Measurements from ENCODE around the gene NMRK2.
"Not testable (repeated sequence)": the region's sequence is repeated elsewhere in the genome, so short reads cannot be mapped to it uniquely, and the experiment has no call there.

Gene NMRK2

GRCh38 chr19:3932931-3933810, at the start of gene NMRK2:
Gene NMRK2 (plus strand): TSS chr19:3933069. CDS start chr19:3933672, 603 bp downstream.
- no peak for DNase-seq

GRCh38 chr19:3890591-3890990, 42.3 kb upstream of the NMRK2 start:
- DNase-seq: no peak

- no peak for DNase-seq
Measured at GRCh38 chr19:3893509-3894179, 39.2 kb upstream of the NMRK2 start.

GRCh38 chr19:3894959-3895358, 37.9 kb upstream of the NMRK2 start:
- not testable (repeated sequence) for DNase-seq

- DNase-seq: no peak
Measured at GRCh38 chr19:3895788-3896187, 37.1 kb upstream of the NMRK2 start.

- DNase-seq: no peak
Measured at GRCh38 chr19:3897936-3898335, 34.9 kb upstream of the NMRK2 start.

- no peak for DNase-seq
Measured at GRCh38 chr19:3898426-3898825, 34.4 kb upstream of the NMRK2 start.

GRCh38 chr19:3899531-3900294, 33.2 kb upstream of the NMRK2 start:
- no peak for DNase-seq

GRCh38 chr19:3902317-3902973, 30.4 kb upstream of the NMRK2 start:
- DNase-seq: no peak

GRCh38 chr19:3904233-3904632, 28.6 kb upstream of the NMRK2 start:
- DNase-seq: no peak

GRCh38 chr19:3907626-3908265, 25.1 kb upstream of the NMRK2 start:
- no peak for DNase-seq

GRCh38 chr19:3908266-3909054, 24.4 kb upstream of the NMRK2 start:
- no peak for DNase-seq

GRCh38 chr19:3910105-3910504, 22.8 kb upstream of the NMRK2 start:
- no peak for DNase-seq

- no peak for DNase-seq
Measured at GRCh38 chr19:3914199-3914598, 18.7 kb upstream of the NMRK2 start.

- DNase-seq: no peak
Measured at GRCh38 chr19:3916033-3916432, 16.8 kb upstream of the NMRK2 start.

- no peak for DNase-seq
Measured at GRCh38 chr19:3919793-3920192, 13.1 kb upstream of the NMRK2 start.

- no peak for DNase-seq
Measured at GRCh38 chr19:3923096-3923758, 9.6 kb upstream of the NMRK2 start.

GRCh38 chr19:3923912-3924311, 9.0 kb upstream of the NMRK2 start:
- DNase-seq: no peak

- DNase-seq: no peak
Measured at GRCh38 chr19:3931041-3931440, 1.8 kb upstream of the NMRK2 start.

GRCh38 chr19:3936506-3937442, 3.9 kb downstream of the NMRK2 start:
- no peak for DNase-seq
